Measurements from ENCODE around the gene HSF5. TPM values are rescaled to one million over a fixed set of nuclear protein-coding genes. Genes with fewer than 3 reads are reported as not detected.
A peak's percentile ranks its signal among the peaks of the same experiment; 100 is the strongest.

Gene HSF5
- total RNA-seq, 1 donor from 2014 or later: 0.05 TPM

- no peaks in the 10 kb centered on the region for H3K36me3 Mint-ChIP-seq (ENCODE audit: low read depth)
- TF ChIP-seq, protein P1, sequence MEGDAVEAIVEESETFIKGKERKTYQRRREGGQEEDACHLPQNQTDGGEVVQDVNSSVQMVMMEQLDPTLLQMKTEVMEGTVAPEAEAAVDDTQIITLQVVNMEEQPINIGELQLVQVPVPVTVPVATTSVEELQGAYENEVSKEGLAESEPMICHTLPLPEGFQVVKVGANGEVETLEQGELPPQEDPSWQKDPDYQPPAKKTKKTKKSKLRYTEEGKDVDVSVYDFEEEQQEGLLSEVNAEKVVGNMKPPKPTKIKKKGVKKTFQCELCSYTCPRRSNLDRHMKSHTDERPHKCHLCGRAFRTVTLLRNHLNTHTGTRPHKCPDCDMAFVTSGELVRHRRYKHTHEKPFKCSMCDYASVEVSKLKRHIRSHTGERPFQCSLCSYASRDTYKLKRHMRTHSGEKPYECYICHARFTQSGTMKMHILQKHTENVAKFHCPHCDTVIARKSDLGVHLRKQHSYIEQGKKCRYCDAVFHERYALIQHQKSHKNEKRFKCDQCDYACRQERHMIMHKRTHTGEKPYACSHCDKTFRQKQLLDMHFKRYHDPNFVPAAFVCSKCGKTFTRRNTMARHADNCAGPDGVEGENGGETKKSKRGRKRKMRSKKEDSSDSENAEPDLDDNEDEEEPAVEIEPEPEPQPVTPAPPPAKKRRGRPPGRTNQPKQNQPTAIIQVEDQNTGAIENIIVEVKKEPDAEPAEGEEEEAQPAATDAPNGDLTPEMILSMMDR (conservative IDR thresholded peaks at IDR 0.05): no peak
- H3K4me1 Mint-ChIP-seq: peaks cover 17% of the 10 kb centered on the region
- DNase-seq (ENCODE audit: low read depth, low spot score): no peak
- peak overlapping the region; percentile 81 for H3K4me3 Mint-ChIP-seq
- no peak overlapping the region for H3K27ac Mint-ChIP-seq (ENCODE audit: unreplicated experiment)
- no peaks in the 10 kb centered on the region for H3K9me3 Mint-ChIP-seq
- H3K27me3 Mint-ChIP-seq (ENCODE audit: low read depth): peaks cover 5% of the 10 kb centered on the region
These were observed 33.5 kb upstream of the HSF5 start for GRCh38 chr17:58521680-58522079.

DNA sequence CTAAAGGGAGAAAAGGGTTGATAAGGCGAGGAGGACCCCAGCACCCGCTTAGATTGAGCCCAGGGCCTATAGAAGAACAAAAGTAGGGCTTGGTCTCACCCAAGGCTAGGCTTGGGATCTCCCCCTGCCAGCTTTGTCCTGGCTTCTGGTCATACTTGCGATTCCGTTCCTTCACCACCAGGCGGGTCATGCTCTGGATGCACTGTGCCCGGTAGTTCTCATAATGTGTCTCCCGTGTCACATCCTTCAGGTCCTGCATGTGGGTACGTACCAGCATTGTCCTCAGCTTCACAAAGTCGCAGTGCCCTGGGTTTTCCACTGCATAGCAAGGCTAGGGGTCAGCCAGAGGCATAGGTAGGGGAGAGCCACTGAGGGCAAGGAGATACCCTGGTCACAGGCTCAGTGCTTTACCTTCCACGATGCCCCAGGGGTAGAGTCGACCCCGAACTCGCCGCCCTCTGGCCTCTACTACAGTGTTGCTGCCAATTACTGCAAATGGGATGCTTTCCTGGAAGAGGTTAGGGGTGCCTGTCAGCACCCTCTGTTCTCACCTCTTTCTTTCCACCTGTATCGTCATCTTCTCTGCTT lies 32.7 kb upstream of the HSF5 start:
- Mint-ChIP-seq H3K36me3 (ENCODE audit: low read depth) (no peaks in the 10 kb centered on the region), H3K4me1 (peaks cover 25% of the 10 kb centered on the region), H3K27ac (ENCODE audit: unreplicated experiment) (no peak overlapping the region), H3K4me3 (peak overlapping the region; percentile 81), H3K27me3 (ENCODE audit: low read depth) (peaks cover 5% of the 10 kb centered on the region), H3K9me3 (no peaks in the 10 kb centered on the region)
- TF ChIP-seq, protein P1 (conservative IDR thresholded peaks at IDR 0.05): peak; percentile 56
- peak; percentile 51 for DNase-seq (ENCODE audit: low read depth, low spot score)

GRCh38 chr17:58517928-58518609 lies 29.9 kb upstream of the HSF5 start:
- TF ChIP-seq, protein P1 (conservative IDR thresholded peaks at IDR 0.05): no peak
- peak overlapping the region; percentile 94 for H3K4me3 Mint-ChIP-seq
- peak overlapping the region; percentile 95 for H3K27ac Mint-ChIP-seq (ENCODE audit: unreplicated experiment)
- peaks cover 5% of the 10 kb centered on the region for H3K27me3 Mint-ChIP-seq (ENCODE audit: low read depth)
- peaks cover 43% of the 10 kb centered on the region for H3K4me1 Mint-ChIP-seq
- no peaks in the 10 kb centered on the region for H3K9me3 Mint-ChIP-seq
- H3K36me3 Mint-ChIP-seq (ENCODE audit: low read depth): no peaks in the 10 kb centered on the region
- DNase-seq (ENCODE audit: low read depth, low spot score): peak; percentile 99

GRCh38 chr17:58517378-58517927 lies 29.2 kb upstream of the HSF5 start:
- no peak for DNase-seq (ENCODE audit: low read depth, low spot score)
- TF ChIP-seq, protein P1 (conservative IDR thresholded peaks at IDR 0.05): no peak
- Mint-ChIP-seq H3K9me3 (no peaks in the 10 kb centered on the region), H3K36me3 (ENCODE audit: low read depth) (no peaks in the 10 kb centered on the region), H3K4me1 (peaks cover 47% of the 10 kb centered on the region), H3K27ac (ENCODE audit: unreplicated experiment) (peak overlapping the region; percentile 25), H3K27me3 (ENCODE audit: low read depth) (peaks cover 2% of the 10 kb centered on the region), H3K4me3 (peak overlapping the region; percentile 94)

GRCh38 chr17:58516644-58517377 lies 28.6 kb upstream of the HSF5 start:
- H3K27me3 Mint-ChIP-seq (ENCODE audit: low read depth): peaks cover 2% of the 10 kb centered on the region
- H3K27ac Mint-ChIP-seq (ENCODE audit: unreplicated experiment): peak overlapping the region; percentile 35
- H3K9me3 Mint-ChIP-seq: no peaks in the 10 kb centered on the region
- H3K36me3 Mint-ChIP-seq (ENCODE audit: low read depth): no peaks in the 10 kb centered on the region
- H3K4me3 Mint-ChIP-seq: peak overlapping the region; percentile 94
- no peak for DNase-seq (ENCODE audit: low read depth, low spot score)
- peaks cover 49% of the 10 kb centered on the region for H3K4me1 Mint-ChIP-seq
- TF ChIP-seq, protein P1 (conservative IDR thresholded peaks at IDR 0.05): no peak

Measured in neural crest cell (in vitro differentiated cells).